Chondrocyte (in vitro differentiated cells): ENCODE measurements around the gene TMEM18. TPM values are rescaled to one million over a fixed set of nuclear protein-coding genes. Genes with fewer than 3 reads are reported as not detected.

Experiments
- DNase-seq: peaks from one replicate; pipeline ENCODE4 v3.0.0; 2021; ENCODE audit warnings: mixed read lengths, low spot score
- H3K27ac Mint-ChIP-seq: one replicate; pipeline ENCODE4 v1.8.0; 2021; ENCODE audit warnings: mild to moderate bottlenecking, moderate library complexity, mixed read lengths; ENCODE audit not compliant: unreplicated experiment
- H3K27me3 Mint-ChIP-seq: 2 replicates; pipeline ENCODE4 v1.8.0; 2021; ENCODE audit warnings: low read depth, mixed read lengths
- H3K36me3 Mint-ChIP-seq: 2 replicates; pipeline ENCODE4 v1.8.0; 2021; ENCODE audit warnings: low read depth, mixed read lengths
- H3K4me1 Mint-ChIP-seq: 2 replicates; pipeline ENCODE4 v1.8.0; 2021; ENCODE audit warnings: low read depth, mild to moderate bottlenecking, mixed read lengths
- H3K4me3 Mint-ChIP-seq: one replicate; pipeline ENCODE4 v1.8.0; 2021; ENCODE audit warnings: mild to moderate bottlenecking, moderate library complexity, mixed read lengths; ENCODE audit not compliant: unreplicated experiment
- H3K9me3 Mint-ChIP-seq: 2 replicates; pipeline ENCODE4 v1.8.0; 2021; ENCODE audit warnings: low read depth, mixed read lengths
- total RNA-seq: library from RNA; stranded (reverse); gene quantifications from 3 replicates; pipeline ENCODE4 v1.2.1, GENCODE V29; 2021
- TF ChIP-seq, protein P1 (sequence below): fragments of 200-600 bp; sonication (generic); IDR thresholded peaks from 2 replicates; pipeline ENCODE4 v1.5.0; 2021; ENCODE audit warnings: antibody characterized with exemption, mild to moderate bottlenecking, moderate library complexity

Gene TMEM18
- total RNA-seq, 1 donor from 2014 or later, result 33.9 TPM

DNA sequence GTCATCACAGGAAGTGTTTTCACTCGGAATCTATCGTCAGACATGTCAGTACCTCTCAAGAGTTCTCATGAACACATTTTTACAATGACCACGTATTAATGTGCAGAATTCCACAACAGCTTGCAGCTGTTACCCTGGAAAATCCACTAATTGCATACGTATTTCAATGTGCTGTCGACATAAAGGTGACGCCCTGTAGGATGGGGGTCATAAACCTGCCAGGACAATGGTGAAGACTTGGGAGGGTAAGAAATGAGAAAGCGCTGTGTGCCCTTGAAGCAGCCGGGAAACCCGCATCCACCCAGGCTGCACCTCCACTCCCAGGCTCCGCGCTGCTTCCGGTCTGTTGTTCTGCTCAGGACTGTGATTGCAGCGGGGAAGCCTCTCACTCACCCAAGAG is 14.0 kb downstream of the TMEM18 start:
- H3K27ac Mint-ChIP-seq, result no peak overlapping the region
- H3K36me3 Mint-ChIP-seq, result peaks cover 23% of the 10 kb centered on the region
- H3K9me3 Mint-ChIP-seq, result peaks cover 10% of the 10 kb centered on the region
- TF ChIP-seq, protein P1, sequence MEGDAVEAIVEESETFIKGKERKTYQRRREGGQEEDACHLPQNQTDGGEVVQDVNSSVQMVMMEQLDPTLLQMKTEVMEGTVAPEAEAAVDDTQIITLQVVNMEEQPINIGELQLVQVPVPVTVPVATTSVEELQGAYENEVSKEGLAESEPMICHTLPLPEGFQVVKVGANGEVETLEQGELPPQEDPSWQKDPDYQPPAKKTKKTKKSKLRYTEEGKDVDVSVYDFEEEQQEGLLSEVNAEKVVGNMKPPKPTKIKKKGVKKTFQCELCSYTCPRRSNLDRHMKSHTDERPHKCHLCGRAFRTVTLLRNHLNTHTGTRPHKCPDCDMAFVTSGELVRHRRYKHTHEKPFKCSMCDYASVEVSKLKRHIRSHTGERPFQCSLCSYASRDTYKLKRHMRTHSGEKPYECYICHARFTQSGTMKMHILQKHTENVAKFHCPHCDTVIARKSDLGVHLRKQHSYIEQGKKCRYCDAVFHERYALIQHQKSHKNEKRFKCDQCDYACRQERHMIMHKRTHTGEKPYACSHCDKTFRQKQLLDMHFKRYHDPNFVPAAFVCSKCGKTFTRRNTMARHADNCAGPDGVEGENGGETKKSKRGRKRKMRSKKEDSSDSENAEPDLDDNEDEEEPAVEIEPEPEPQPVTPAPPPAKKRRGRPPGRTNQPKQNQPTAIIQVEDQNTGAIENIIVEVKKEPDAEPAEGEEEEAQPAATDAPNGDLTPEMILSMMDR, result no peak
- peaks cover 10% of the 10 kb centered on the region for H3K27me3 Mint-ChIP-seq
- DNase-seq, result no peak
- no peak overlapping the region for H3K4me3 Mint-ChIP-seq
- H3K4me1 Mint-ChIP-seq, result peaks cover 6% of the 10 kb centered on the region

DNA sequence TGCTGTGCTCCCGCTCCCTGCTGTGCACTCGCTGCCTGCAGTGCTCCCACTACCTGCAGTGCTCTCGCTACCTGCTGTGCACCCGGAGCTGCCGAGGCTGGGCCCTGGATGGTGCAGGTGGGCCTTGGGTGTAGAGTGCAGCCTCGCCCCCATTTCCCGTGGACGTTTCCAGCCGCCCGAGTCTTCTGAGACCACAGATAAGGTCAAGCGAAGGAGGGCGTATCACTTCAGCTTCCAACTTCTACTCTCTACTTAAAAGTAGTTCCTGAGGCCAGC is 15.9 kb downstream of the TMEM18 start:
- H3K9me3 Mint-ChIP-seq, result peaks cover 10% of the 10 kb centered on the region
- H3K36me3 Mint-ChIP-seq, result peaks cover 18% of the 10 kb centered on the region
- H3K4me3 Mint-ChIP-seq, result no peak overlapping the region
- no peak overlapping the region for H3K27ac Mint-ChIP-seq
- H3K4me1 Mint-ChIP-seq, result no peaks in the 10 kb centered on the region
- DNase-seq, result no peak
- peaks cover 13% of the 10 kb centered on the region for H3K27me3 Mint-ChIP-seq
- TF ChIP-seq, protein P1, result no peak

DNA sequence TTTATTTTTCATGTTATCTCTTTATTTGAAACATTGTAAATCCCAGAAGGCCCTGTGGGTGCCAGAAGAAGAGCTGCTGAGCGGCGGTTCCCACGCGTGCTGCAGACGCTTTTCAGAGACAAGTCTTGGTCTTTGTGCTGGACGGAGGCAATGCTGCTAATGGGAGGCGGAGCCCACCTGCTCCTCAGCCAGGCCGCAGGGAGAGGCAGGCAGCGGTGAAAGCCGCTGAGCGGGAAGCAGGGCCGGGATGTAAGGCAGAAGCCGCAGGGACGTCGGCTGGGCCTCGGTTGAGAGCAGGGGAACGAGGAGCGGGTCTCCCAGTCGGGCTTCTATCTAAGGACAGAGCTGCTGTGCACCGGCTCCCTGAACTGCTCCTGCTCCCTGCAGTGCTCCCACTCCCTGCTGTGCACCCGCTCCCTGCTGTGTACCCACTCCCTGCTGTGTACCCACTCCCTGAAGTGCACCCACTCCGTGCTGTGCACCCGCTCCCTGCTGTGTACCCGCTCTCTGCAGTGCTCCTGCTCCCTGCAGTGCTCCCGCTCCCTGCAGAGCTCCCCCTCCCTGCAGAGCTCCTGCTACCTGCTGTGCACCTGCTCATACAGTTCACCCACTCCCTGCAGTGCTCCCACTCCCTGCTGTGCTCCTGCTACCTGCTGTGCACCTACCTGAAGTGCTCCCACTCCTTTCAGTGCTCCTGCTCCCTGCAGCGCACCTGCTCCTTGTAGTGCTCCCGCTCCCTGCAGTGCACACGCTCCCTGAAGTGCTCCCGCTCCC is 16.4 kb downstream of the TMEM18 start:
- Mint-ChIP-seq H3K27ac (no peak overlapping the region), H3K27me3 (peaks cover 13% of the 10 kb centered on the region), H3K4me3 (no peak overlapping the region), H3K9me3 (peaks cover 9% of the 10 kb centered on the region), H3K4me1 (no peaks in the 10 kb centered on the region), H3K36me3 (peaks cover 14% of the 10 kb centered on the region)
- DNase-seq, result no peak
- TF ChIP-seq, protein P1, result no peak

DNA sequence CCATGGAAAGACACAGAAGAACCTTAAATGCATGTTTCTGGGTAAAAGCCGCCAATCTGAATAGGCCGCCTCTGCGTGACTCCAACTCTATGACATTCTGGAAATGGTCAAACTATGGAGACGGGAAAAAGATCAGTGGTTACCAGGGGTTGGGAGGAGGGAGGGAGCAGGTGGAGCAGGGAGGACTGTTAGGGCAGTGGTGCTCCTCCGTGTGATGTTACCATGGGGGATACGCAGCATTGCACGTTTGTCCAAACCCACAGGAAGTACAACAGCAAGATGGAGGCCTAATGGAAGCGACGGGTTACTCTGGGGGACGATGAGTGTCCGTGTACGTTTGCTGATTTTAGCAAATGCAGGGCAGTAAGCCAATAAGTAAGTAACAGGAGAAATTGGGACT is 17.2 kb downstream of the TMEM18 start:
- peaks cover 6% of the 10 kb centered on the region for H3K36me3 Mint-ChIP-seq
- no peak overlapping the region for H3K4me3 Mint-ChIP-seq
- H3K27ac Mint-ChIP-seq, result no peak overlapping the region
- DNase-seq, result no peak
- TF ChIP-seq, protein P1, result no peak
- H3K27me3 Mint-ChIP-seq, result peaks cover 13% of the 10 kb centered on the region
- no peaks in the 10 kb centered on the region for H3K4me1 Mint-ChIP-seq
- H3K9me3 Mint-ChIP-seq, result peaks cover 2% of the 10 kb centered on the region

DNA sequence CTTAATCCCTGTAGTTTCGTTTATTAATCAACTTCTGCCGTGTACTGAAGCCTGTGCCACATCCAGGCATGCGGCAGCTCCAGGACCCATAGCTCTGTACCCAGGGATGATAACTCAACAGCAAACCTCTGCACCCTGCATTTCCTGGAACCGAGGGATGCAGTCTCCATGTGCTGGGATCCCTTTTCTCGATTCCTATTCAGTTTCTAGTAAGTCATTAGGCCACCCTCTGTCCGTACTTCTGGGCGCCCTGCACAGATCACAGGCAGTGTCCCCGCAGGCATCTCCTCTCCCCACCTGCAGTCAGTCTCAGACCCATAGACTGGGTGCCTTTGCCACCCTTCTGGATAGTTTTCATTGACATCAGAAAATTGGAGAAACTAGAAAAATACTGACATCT is 18.8 kb downstream of the TMEM18 start:
- peaks cover 13% of the 10 kb centered on the region for H3K27me3 Mint-ChIP-seq
- no peak for DNase-seq
- H3K4me1 Mint-ChIP-seq, result no peaks in the 10 kb centered on the region
- H3K36me3 Mint-ChIP-seq, result no peaks in the 10 kb centered on the region
- no peak overlapping the region for H3K4me3 Mint-ChIP-seq
- no peaks in the 10 kb centered on the region for H3K9me3 Mint-ChIP-seq
- TF ChIP-seq, protein P1, result no peak
- H3K27ac Mint-ChIP-seq, result no peak overlapping the region
